Activated B cell treated with CpG ODN at 0.5 μM for 24 hours (primary cell): Measurements from ENCODE around the gene TIAM1. TPM values are rescaled to one million over a fixed set of nuclear protein-coding genes. Genes with fewer than 3 reads are reported as not detected.

Experiments used
- ATAC-seq: fragments of 200-7000 bp; cut with Tn5 transposase; one replicate; pipeline ENCODE4 v1.10.0; 2021; ENCODE audit warnings: low read depth, mild to moderate bottlenecking, moderate library complexity
- CTCF ChIA-PET: fragments of 350-600 bp; sonication (Branson Sonifier 250); formaldehyde crosslinking; loops from one replicate; lab custom pipeline; 2021; ENCODE audit warnings: antibody characterized with exemption; lab: Charles Lee
- POLR2A ChIA-PET: fragments of 350-600 bp; sonication (Branson Sonifier 250); formaldehyde crosslinking; loops from one replicate; lab custom pipeline; 2021; ENCODE audit warnings: antibody characterized with exemption; lab: Charles Lee
- DNase-seq: peaks from one replicate; pipeline ENCODE4 v3.0.0; 2022
- H3K27ac Mint-ChIP-seq: one replicate; pipeline ENCODE4 v1.8.0; 2020; ENCODE audit warnings: mixed read lengths
- H3K27me3 Mint-ChIP-seq: one replicate; pipeline ENCODE4 v1.8.0; 2021; ENCODE audit warnings: mixed read lengths
- H3K36me3 Mint-ChIP-seq: one replicate; pipeline ENCODE4 v1.8.0; 2021; ENCODE audit warnings: low read depth, mixed read lengths
- H3K4me1 Mint-ChIP-seq: one replicate; pipeline ENCODE4 v1.8.0; 2021; ENCODE audit warnings: mixed read lengths
- H3K4me3 Mint-ChIP-seq: one replicate; pipeline ENCODE4 v1.8.0; 2020; ENCODE audit warnings: mild to moderate bottlenecking, mixed read lengths
- H3K9me3 Mint-ChIP-seq: one replicate; pipeline ENCODE4 v1.8.0; 2020; ENCODE audit warnings: mixed read lengths
- intact Hi-C: fragments of 100-400 bp; cut with micrococcal nuclease; formaldehyde crosslinking; loops from one replicate; pipeline ENCODE4 v1.15.1; 2024
- total RNA-seq: library from RNA; stranded (reverse); gene quantifications from 2 replicates; pipeline ENCODE4 v1.2.3, GENCODE V29; 2022
- TF ChIP-seq, protein P1 (sequence below): fragments of 200-600 bp; IDR thresholded peaks from one replicate; pipeline ENCODE4 v1.8.0; 2022; ENCODE audit warnings: antibody characterized with exemption, mild to moderate bottlenecking

Gene TIAM1
- total RNA-seq, 1 donor from 2014 or later: 0.84 TPM

DNA sequence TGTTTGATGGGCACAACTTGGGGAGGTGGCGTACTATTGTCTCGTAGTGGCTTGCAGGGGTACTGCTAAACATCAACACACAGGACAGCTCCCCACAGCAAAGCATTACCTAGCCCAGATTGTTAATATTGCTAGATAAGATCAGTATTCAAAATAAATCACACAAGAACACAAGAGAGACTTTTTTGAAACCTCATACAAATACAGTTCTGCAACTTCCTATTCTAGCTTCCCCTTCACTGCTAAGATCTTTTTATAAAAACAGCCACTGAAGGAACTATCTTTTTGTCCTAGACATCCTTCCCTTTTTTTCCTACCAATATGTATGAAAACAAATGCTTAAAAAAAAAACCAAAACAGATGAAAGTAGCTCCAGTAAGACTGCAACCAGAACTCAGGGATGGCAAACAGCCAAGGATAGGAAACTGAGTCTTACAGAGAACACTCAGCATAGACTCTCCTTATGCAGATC, 167.9 kb downstream of the TIAM1 start:
- ChIA-PET CTCF (interaction anchor here (1.0 to 1.2 kb wide), 2 partner anchors 77 to 405 kb away, joined by 3 read pairs; no protein-coding TSS in a partner anchor), POLR2A (no interaction called here)
- H3K9me3 Mint-ChIP-seq: no peaks in the 10 kb centered on the region
- peaks cover 14% of the 10 kb centered on the region for H3K4me1 Mint-ChIP-seq
- TF ChIP-seq, protein P1, sequence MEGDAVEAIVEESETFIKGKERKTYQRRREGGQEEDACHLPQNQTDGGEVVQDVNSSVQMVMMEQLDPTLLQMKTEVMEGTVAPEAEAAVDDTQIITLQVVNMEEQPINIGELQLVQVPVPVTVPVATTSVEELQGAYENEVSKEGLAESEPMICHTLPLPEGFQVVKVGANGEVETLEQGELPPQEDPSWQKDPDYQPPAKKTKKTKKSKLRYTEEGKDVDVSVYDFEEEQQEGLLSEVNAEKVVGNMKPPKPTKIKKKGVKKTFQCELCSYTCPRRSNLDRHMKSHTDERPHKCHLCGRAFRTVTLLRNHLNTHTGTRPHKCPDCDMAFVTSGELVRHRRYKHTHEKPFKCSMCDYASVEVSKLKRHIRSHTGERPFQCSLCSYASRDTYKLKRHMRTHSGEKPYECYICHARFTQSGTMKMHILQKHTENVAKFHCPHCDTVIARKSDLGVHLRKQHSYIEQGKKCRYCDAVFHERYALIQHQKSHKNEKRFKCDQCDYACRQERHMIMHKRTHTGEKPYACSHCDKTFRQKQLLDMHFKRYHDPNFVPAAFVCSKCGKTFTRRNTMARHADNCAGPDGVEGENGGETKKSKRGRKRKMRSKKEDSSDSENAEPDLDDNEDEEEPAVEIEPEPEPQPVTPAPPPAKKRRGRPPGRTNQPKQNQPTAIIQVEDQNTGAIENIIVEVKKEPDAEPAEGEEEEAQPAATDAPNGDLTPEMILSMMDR: no peak
- intact Hi-C loops: no loop called here
- peak overlapping the region; percentile 13 for H3K27ac Mint-ChIP-seq
- no peak overlapping the region for H3K4me3 Mint-ChIP-seq
- no peaks in the 10 kb centered on the region for H3K27me3 Mint-ChIP-seq
- ATAC-seq: no peak
- DNase-seq: no peak
- H3K36me3 Mint-ChIP-seq: no peaks in the 10 kb centered on the region

DNA sequence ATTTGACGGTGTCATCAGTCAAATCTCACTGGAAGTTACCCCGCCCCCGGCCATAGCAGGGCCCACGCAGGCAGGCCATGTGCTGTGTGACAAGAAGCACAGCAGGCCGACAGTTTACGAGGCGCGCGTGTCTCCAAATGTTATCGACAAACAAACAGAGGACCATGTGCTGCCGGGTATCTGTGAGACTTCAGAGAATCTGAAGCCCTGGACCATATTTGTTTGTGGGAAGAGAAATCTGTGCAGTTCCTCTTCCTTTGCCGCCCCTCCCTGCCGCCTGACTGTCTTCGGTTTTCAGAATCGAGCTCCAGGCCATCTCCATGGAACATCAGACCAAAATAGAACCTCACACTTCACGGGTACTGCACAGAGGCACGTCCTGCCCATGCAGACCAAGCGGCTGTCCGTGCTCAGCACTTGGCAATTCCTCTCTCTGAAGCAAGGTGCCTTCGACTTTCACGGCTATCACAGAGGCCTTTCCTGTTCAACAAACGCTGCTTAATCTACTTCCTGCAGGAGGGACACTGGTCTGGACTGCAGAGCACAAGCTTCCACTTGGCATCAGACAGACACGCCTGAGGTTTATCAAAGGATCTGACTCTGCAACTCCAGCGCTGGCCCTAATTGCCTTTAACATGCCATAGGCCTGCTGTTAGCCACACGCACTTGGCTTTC, 170.0 kb downstream of the TIAM1 start:
- Mint-ChIP-seq H3K9me3 (no peaks in the 10 kb centered on the region), H3K27ac (no peak overlapping the region), H3K36me3 (no peaks in the 10 kb centered on the region), H3K4me1 (peaks cover 14% of the 10 kb centered on the region), H3K27me3 (no peaks in the 10 kb centered on the region), H3K4me3 (peak overlapping the region; percentile 39)
- ATAC-seq (no peak), DNase-seq (no peak)
- intact Hi-C loops: no loop called here
- TF ChIP-seq, protein P1: no peak
- POLR2A ChIA-PET: no interaction called here
- CTCF ChIA-PET: no interaction called here

DNA sequence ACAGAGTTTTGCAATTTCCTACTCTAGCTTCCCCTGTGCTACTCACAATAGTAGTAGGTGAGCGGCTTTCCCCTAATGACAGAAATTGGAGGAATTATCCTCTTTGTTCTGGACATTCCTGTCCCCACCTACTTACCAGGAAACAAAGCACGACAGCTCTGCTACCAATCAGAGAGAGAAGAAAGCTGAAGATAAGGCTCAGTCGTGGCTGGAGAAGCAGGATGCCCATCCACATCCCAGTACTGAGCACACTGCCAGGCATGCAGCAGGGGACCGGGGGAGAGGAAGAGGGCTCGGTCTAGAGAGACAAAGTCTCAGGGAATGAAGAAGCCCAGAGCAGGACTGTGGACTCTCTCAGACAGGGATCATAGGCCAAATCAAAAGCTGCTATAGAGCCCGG, 171.7 kb downstream of the TIAM1 start:
- intact Hi-C loops: no loop called here
- CTCF ChIA-PET: interaction anchor here (0.8 kb wide), 1 partner anchor 15 kb away, joined by 3 read pairs; no protein-coding TSS in a partner anchor
- H3K4me1 Mint-ChIP-seq: peaks cover 14% of the 10 kb centered on the region
- ATAC-seq (no peak), DNase-seq (no peak)
- H3K9me3 Mint-ChIP-seq: no peaks in the 10 kb centered on the region
- H3K36me3 Mint-ChIP-seq: no peaks in the 10 kb centered on the region
- H3K4me3 Mint-ChIP-seq: no peak overlapping the region
- no peaks in the 10 kb centered on the region for H3K27me3 Mint-ChIP-seq
- POLR2A ChIA-PET: no interaction called here
- TF ChIP-seq, protein P1: no peak
- no peak overlapping the region for H3K27ac Mint-ChIP-seq

DNA sequence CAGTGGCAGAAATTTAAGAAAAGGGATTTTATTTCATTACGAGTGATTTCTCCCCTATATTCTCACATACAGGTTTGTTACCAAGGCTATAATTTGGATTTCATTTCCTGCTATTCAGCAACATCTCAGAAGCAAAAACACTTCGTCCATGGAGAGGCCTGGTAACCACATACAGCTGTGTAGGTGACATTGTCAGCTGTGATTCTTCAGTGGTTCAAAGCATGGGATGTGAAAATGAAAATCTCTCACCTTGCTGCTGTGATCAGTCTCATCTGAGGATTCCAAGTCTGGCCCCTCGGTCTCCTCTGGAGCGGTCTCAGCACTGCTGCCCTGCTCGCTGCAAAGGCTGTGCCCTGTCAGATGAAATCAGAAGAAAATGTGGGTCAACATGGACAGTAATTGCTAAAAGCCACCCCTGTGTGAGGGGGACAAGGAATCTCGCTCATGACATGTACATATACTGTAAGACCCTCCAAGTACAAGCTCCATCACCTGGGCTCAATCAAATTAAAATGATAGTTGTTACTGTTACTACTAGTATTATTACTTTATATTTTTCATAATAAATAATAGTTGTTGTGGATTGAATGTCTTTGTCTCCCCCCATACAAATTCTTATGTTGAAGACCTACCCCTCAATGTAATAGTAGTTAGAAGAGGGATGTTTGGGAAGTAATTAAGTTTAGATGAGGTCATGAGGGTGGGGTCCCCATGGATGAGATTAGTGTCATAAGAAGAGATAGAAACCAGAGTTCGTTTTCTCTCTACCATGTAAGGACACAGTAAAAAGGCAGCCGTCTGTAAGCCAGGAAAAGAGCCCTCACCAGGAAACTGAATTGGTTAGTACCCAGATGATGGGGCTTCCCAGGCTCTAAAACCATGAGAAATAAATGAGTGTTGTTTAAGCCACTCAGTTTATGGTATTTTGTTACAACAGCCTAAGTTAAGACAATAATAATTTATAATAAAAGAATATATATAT, 179.1 kb downstream of the TIAM1 start:
- H3K27ac Mint-ChIP-seq: no peak overlapping the region
- ATAC-seq: no peak
- H3K4me3 Mint-ChIP-seq: no peak overlapping the region
- ChIA-PET POLR2A (interaction anchor here (0.6 kb wide), 1 partner anchor 16 kb away, joined by 4 read pairs; no protein-coding TSS in a partner anchor), CTCF (no interaction called here)
- no peaks in the 10 kb centered on the region for H3K9me3 Mint-ChIP-seq
- no peak for DNase-seq
- TF ChIP-seq, protein P1: no peak
- intact Hi-C loops: no loop called here
- H3K36me3 Mint-ChIP-seq: no peaks in the 10 kb centered on the region
- H3K27me3 Mint-ChIP-seq: no peaks in the 10 kb centered on the region
- H3K4me1 Mint-ChIP-seq: no peaks in the 10 kb centered on the region

DNA sequence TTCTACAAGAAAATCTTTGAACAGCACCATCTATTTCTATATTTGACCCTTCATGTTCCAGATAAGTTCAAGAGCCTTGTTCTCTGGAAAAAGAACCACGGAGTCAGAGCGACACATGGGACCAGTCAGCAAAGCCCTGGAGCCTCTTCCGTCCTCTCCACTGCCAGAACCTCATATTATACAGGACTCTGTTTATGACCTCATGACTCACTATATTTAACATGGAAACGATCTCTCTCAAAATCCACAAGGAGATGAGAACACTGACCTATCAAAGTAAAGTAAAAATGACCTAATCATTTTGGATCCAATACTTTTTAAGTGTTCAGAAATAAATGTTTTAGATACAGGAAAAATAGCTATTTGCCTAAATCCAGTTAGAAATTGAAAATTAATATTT, 181.2 kb downstream of the TIAM1 start:
- no peak overlapping the region for H3K4me3 Mint-ChIP-seq
- ChIA-PET POLR2A (no interaction called here), CTCF (no interaction called here)
- intact Hi-C loops: no loop called here
- TF ChIP-seq, protein P1: no peak
- H3K27me3 Mint-ChIP-seq: peaks cover 2% of the 10 kb centered on the region
- no peak overlapping the region for H3K27ac Mint-ChIP-seq
- ATAC-seq: no peak
- DNase-seq: no peak
- no peaks in the 10 kb centered on the region for H3K36me3 Mint-ChIP-seq
- no peaks in the 10 kb centered on the region for H3K9me3 Mint-ChIP-seq
- H3K4me1 Mint-ChIP-seq: peaks cover 2% of the 10 kb centered on the region
